B cell (primary cell): ENCODE data around the gene TRIM41.

Experiments
- CTCF ChIP-seq: fragments of 200-600 bp; IDR thresholded peaks from one replicate; pipeline ENCODE4 v1.8.0; 2022; ENCODE audit warnings: antibody characterized with exemption, mild to moderate bottlenecking
- EZH2 ChIP-seq: IDR thresholded peaks from 2 replicates; pipeline ENCODE4 v1.6.1; 2012; ENCODE audit warnings: borderline replicate concordance, low read depth, mild to moderate bottlenecking, moderate library complexity, low read length; ENCODE audit not compliant: insufficient read depth, poor library complexity, severe bottlenecking

DNA sequence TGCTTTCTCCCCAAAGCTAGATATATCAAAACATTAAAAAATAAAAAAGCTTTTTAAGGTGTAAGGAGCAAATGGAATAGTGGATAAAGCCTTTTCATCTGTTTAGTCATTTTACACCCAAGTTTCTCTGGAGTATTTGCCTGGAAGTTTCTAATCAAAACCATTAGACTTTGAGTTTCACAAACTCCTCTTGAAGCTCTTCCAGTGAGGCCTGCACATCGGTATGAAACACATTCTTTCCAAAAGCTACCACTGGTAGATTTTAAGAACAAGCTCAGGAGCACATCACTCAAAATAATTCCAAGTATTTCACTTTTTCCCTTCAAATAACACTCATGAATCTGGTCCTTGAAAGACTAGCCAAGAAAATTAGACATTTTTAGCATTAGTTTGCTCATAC lies 32.2 kb downstream of the TRIM41 start:
- TF ChIP-seq EZH2 (no peak), CTCF (no peak)
